SK-N-SH (cell line): ENCODE data around the gene SPAG4. TPM values are rescaled to one million over a fixed set of nuclear protein-coding genes. Genes with fewer than 3 reads are reported as not detected.

ENCODE experiments used
- CTCF ChIA-PET: fragments of 300-600, 350-600 bp; formaldehyde crosslinking; extraction: SDS; loops from one replicate; lab custom pipeline; 2021; lab: Yijun Ruan, JAX
- POLR2A ChIA-PET: fragments of 350-600 bp; sonication (Branson Sonifier 250); formaldehyde crosslinking; extraction: SDS; loops from one replicate; lab custom pipeline; 2020; ENCODE audit warnings: antibody characterized with exemption, inconsistent platforms; lab: Yijun Ruan, JAX
- DNase-seq: peaks from one replicate; pipeline ENCODE4 v3.0.0; 2012
- H2AFZ ChIP-seq: fragments of 200-600 bp; sonication (generic); 2 replicates; pipeline ENCODE4 v1.8.1; 2016; ENCODE audit warnings: antibody characterized with exemption, mild to moderate bottlenecking, low read depth
- H3F3A ChIP-seq: fragments of 200-600 bp; sonication (generic); replicated peaks from 2 replicates; pipeline ENCODE3; 2016; ENCODE audit warnings: antibody characterized with exemption, mild to moderate bottlenecking; ENCODE audit not compliant: insufficient read depth
- H3K27ac ChIP-seq, 2 experiments: fragments of 200-500 bp in 1 of 2; fragments of 200-600 bp in 1 of 2; sonication (Bioruptor generic) in 1 of 2; sonication (generic), shearing (Covaris generic) in 1 of 2; 2 replicates each; pipeline versions ENCODE4 v1.5.1 to v1.6.1; 2014 to 2016; ENCODE audit warnings: low read depth in 2 of 2, inconsistent platforms in 1 of 2, low read length in 1 of 2, mild to moderate bottlenecking in 1 of 2, mixed read lengths in 1 of 2
- H3K27me3 ChIP-seq: fragments of 200-600 bp; sonication (generic), shearing (Covaris generic); 2 replicates; pipeline ENCODE4 v1.6.1; 2016; ENCODE audit warnings: mixed run types; ENCODE audit not compliant: insufficient read depth
- H3K36me3 ChIP-seq, 2 experiments: fragments of 200-500 bp in 1 of 2; fragments of 200-600 bp in 1 of 2; sonication (Bioruptor generic) in 1 of 2; sonication (generic) in 1 of 2; replicated peaks in 1 of 2; 2 replicates each; pipeline versions ENCODE3 to v1.5.1; 2014 to 2016; ENCODE audit warnings: low read length in 1 of 2, mild to moderate bottlenecking in 1 of 2; ENCODE audit not compliant: insufficient read depth in 2 of 2, control insufficient read depth in 1 of 2
- H3K4me1 ChIP-seq, 2 experiments: fragments of 200-500 bp in 1 of 2; fragments of 200-600 bp in 1 of 2; sonication (Bioruptor generic) in 1 of 2; sonication (generic), shearing (Covaris generic) in 1 of 2; 2 replicates each; pipeline versions ENCODE4 v1.5.1 to v1.6.1; 2014 to 2016; ENCODE audit warnings: low read depth in 1 of 2, low read length in 1 of 2, mixed run types in 1 of 2; ENCODE audit not compliant: insufficient read depth in 2 of 2, control insufficient read depth in 1 of 2
- H3K4me2 ChIP-seq: fragments of 200-600 bp; sonication (generic), shearing (Covaris generic); 2 replicates; pipeline ENCODE4 v1.6.1; 2017; ENCODE audit warnings: mixed run types
- H3K4me3 ChIP-seq, 2 experiments: fragments of 200-500 bp in 1 of 2; fragments of 200-600 bp in 1 of 2; sonication (Bioruptor generic) in 1 of 2; sonication (generic), shearing (Covaris generic) in 1 of 2; 2 replicates each; pipeline versions ENCODE4 v1.5.1 to v1.8.1; 2014 to 2016; ENCODE audit warnings: low read depth in 2 of 2, inconsistent platforms in 1 of 2, low read length in 1 of 2, mild to moderate bottlenecking in 1 of 2, mixed read lengths in 1 of 2, moderate library complexity in 1 of 2
- H3K79me2 ChIP-seq: fragments of 200-600 bp; sonication (generic); 2 replicates; pipeline ENCODE4 v1.8.1; 2017; ENCODE audit warnings: mild to moderate bottlenecking; ENCODE audit not compliant: insufficient read depth
- H3K9ac ChIP-seq: fragments of 200-600 bp; sonication (generic); 2 replicates; pipeline ENCODE4 v1.6.1; 2017; ENCODE audit warnings: mixed run types
- H3K9me2 ChIP-seq: fragments of 200-600 bp; sonication (generic); 2 replicates; pipeline ENCODE4 v1.6.1; 2017; ENCODE audit warnings: mixed run types
- H3K9me3 ChIP-seq: fragments of 200-600 bp; sonication (generic); 2 replicates; pipeline ENCODE4 v1.6.1; 2017; ENCODE audit warnings: mixed run types, mild to moderate bottlenecking, moderate library complexity
- H4K20me1 ChIP-seq: fragments of 200-600 bp; sonication (generic); 2 replicates; pipeline ENCODE4 v1.6.1; 2017; ENCODE audit warnings: mild to moderate bottlenecking, mixed run types; ENCODE audit not compliant: insufficient read depth
- FOXM1 ChIP-seq: IDR thresholded peaks from 2 replicates; pipeline ENCODE4 v1.4.0; 2012; ENCODE audit warnings: low read depth, mild to moderate bottlenecking
- GABPA ChIP-seq: IDR thresholded peaks from 2 replicates; pipeline ENCODE4 v1.4.0; 2012; ENCODE audit warnings: low read depth, mild to moderate bottlenecking
- GATA2 ChIP-seq: sonication (generic); formaldehyde crosslinking; IDR thresholded peaks from 2 replicates; pipeline ENCODE4 v1.5.0; 2020; ENCODE audit warnings: mild to moderate bottlenecking, missing genetic modification reagents
- RAD21 ChIP-seq: IDR thresholded peaks from 2 replicates; pipeline ENCODE4 v1.6.1; 2012; ENCODE audit warnings: mild to moderate bottlenecking, low read length
- REST ChIP-seq: IDR thresholded peaks from 2 replicates; pipeline ENCODE4 v1.6.1; 2012; ENCODE audit warnings: mild to moderate bottlenecking, low read depth, low read length, moderate library complexity
- SMC3 ChIP-seq: IDR thresholded peaks from 2 replicates; pipeline ENCODE4 v1.6.1; 2012; ENCODE audit warnings: low read depth, low read length, improper control_type of control experiment
- TCF12 ChIP-seq: IDR thresholded peaks from 2 replicates; pipeline ENCODE4 v1.4.0; 2012
- USF1 ChIP-seq: IDR thresholded peaks from 2 replicates; pipeline ENCODE4 v1.4.0; 2012; ENCODE audit warnings: low read depth, borderline replicate concordance
- USF2 ChIP-seq: fragments of 150-350 bp; IDR thresholded peaks from 2 replicates; pipeline ENCODE4 v1.6.1; 2017; ENCODE audit warnings: antibody characterized with exemption, low read length, low read depth, borderline replicate concordance
- YY1 ChIP-seq: IDR thresholded peaks from 2 replicates; pipeline ENCODE4 v1.4.0; 2012; ENCODE audit warnings: low read depth, mild to moderate bottlenecking
- WGBS: methylation state at CpG from one replicate; pipeline ENCODE4 v1.1.6; 2017; ENCODE audit warnings: low lambda C conversion rate; 5-methylcytosine and 5-hydroxymethylcytosine counted together
- polyA plus RNA-seq, 3 experiments: library from polyadenylated mRNA; depleted of rRNA; stranded (reverse); fragments of >200 nt; gene quantifications; 2 replicates each; pipeline ENCODE4 v1.2.3, GENCODE V29; 2012
- TF ChIP-seq, protein P1 (sequence below): IDR thresholded peaks from 2 replicates; pipeline ENCODE4 v1.4.0; 2012; ENCODE audit warnings: low read depth, borderline replicate concordance

SPAG4 gene
- polyA plus RNA-seq, 1 of the 3 experiments (the other 2 are of a cell fraction): 6.9 TPM

- Histone ChIP-seq H4K20me1 (no peaks in the 10 kb centered on the region), H3K27me3 (no peaks in the 10 kb centered on the region), H2AFZ (no peak overlapping the region), H3K9me2 (no peaks in the 10 kb centered on the region), H3K27ac (no peak overlapping the region), H3K4me1 (no peaks in the 10 kb centered on the region), H3K36me3 (no peaks in the 10 kb centered on the region), H3K9me3 (no peaks in the 10 kb centered on the region), H3F3A (no peaks in the 10 kb centered on the region), H3K79me2 (no peaks in the 10 kb centered on the region), H3K4me2 (no peak overlapping the region), H3K9ac (no peak overlapping the region), H3K4me3 (no peak overlapping the region)
- no peak for TF ChIP-seq GATA2 (CRISPR knock-in tag)
- TF ChIP-seq TCF12: no peak
- no peak for TF ChIP-seq REST
- no peak for TF ChIP-seq RAD21
- no peak for TF ChIP-seq YY1
- TF ChIP-seq, protein P1, sequence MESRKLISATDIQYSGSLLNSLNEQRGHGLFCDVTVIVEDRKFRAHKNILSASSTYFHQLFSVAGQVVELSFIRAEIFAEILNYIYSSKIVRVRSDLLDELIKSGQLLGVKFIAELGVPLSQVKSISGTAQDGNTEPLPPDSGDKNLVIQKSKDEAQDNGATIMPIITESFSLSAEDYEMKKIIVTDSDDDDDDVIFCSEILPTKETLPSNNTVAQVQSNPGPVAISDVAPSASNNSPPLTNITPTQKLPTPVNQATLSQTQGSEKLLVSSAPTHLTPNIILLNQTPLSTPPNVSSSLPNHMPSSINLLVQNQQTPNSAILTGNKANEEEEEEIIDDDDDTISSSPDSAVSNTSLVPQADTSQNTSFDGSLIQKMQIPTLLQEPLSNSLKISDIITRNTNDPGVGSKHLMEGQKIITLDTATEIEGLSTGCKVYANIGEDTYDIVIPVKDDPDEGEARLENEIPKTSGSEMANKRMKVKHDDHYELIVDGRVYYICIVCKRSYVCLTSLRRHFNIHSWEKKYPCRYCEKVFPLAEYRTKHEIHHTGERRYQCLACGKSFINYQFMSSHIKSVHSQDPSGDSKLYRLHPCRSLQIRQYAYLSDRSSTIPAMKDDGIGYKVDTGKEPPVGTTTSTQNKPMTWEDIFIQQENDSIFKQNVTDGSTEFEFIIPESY: no peak
- no peak for TF ChIP-seq USF1
- TF ChIP-seq FOXM1: no peak
- TF ChIP-seq USF2: no peak
- TF ChIP-seq GABPA: no peak
- TF ChIP-seq SMC3: no peak
- 86% methylated on average over 6 of the region's 6 CpGs for WGBS
- DNase-seq: no peak
- ChIA-PET POLR2A (interaction anchor here (0.6 kb wide), 1 partner anchor 282 kb away, joined by 3 read pairs; no protein-coding TSS in a partner anchor), CTCF (no interaction called here)
These were observed 28.7 kb upstream of the SPAG4 start for GRCh38 chr20:35586751-35587425.
